Stimulated activated CD8-positive, alpha-beta memory T cell treated with anti-CD3 and anti-CD28 coated beads, Interleukin-4, amount 100 ng/mL, for 1 hour (primary cell): ENCODE results near the gene PKDCC.
"Not testable (repeated sequence)": the region's sequence is repeated elsewhere in the genome, so short reads cannot be mapped to it uniquely, and the experiment has no call there.

Experiments used
- DNase-seq, 2 donors: peaks; one replicate each; pipeline ENCODE4 v3.0.0-alpha.2; 2020; ENCODE audit warnings: low read depth in 2 of 2, low spot score in 1 of 2

Gene PKDCC

GRCh38 chr2:42030200-42030759 is 17.5 kb upstream of the PKDCC start:
- DNase-seq: no peak

DNA sequence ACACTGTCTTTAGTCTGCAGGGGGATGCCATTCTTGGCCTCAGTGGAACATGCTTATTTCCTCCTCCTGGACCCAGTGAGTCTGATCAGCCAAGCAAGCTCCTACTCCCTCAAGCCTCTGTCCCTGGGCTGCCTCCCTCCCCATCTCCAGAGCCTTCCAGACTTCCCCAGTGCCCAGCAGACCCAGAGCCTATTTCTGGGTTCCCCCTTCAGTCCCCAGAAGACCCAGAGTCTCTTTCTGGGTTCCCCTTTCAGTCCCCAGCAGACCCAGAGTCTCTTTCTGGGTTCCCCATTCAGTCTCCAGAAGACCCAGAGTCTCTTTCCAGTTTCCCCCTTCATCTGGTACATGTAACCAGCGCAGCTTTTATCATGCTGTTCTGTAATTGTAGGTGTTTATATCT is 17.0 kb upstream of the PKDCC start:
- no peak for DNase-seq

DNA sequence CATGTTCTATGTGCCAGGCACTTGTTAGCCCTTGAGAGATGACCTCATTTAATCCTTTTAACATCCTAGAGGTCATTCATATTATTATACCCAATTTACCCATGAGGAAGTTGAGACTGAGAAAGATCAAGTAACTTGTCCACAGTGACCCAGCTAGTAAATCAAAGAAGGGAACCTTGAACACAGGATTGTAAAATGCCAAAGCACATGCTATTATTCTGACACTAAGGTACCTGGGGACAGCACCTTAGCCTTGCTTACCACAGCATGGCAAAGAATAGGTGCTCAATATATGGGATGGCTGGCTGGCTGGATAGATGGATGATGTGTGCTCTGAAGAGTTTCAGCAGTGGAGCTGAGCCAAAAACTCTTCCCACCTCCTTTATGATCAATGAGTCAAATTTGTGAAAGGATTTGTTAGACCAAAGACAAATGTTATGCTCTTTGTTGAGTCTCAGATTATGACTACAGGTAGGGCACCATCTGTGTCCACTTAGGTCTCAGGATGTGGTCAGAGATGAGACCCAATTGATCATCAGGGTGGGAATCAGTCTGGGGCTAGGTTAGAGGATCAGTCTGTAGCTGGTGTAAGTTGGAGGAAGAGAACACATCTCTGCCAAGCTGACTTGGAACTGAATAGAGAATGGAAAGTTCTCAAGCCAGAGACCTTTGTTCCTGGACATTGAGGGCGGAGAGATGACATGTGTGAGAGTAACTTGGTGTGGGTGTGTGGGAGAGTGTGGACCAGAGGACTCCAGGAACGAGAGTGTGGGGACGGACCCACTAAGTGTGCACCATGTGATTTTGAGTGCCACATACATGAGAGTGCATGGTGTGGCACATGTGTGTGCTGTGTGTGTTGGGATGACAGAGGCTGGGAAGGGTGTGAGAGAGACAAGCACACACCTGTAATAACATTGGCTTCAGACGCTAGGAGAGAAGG is 16.3 kb upstream of the PKDCC start:
- no peak for DNase-seq

DNA sequence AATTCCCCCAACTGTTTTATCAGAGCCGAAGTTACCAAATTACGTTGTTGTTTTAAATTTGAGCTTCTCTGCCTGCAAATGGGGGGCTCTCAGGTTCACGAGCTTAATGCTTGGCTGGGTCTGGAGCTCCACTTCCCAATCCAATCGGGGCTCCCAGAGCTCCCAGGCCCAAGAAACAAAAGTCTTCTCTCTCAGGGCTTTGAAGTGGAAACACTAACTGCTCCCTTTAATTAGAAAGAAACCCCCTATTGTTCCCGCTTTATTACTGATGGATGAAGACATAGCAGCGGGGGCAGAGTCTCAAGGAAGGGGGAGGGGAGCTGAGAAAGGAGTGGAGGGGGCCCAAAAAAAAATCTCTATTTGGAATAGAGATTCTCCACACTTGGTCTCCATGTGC is 15.6 kb upstream of the PKDCC start:
- DNase-seq: no peak

DNA sequence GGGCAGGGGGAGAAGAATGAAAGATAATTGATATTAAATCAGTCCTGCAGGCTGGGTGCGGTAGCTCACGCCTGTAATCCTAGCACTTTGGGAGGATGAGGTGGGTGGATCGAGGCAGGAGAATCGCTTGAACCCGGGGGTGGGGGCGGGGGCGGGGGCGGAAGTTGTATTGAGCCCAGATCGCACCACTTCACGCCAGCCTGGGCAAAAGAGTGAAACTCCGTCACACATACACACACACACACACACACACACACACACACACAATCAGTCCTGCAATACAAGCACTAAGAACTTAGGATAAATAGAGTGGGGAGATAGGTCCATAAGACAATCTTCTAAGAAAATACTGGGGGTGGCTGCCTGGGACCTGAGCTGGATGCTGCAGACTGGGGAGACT is 15.1 kb upstream of the PKDCC start:
- DNase-seq: no peak

GRCh38 chr2:42034096-42034495 is 13.7 kb upstream of the PKDCC start:
- DNase-seq: not testable (repeated sequence)

DNA sequence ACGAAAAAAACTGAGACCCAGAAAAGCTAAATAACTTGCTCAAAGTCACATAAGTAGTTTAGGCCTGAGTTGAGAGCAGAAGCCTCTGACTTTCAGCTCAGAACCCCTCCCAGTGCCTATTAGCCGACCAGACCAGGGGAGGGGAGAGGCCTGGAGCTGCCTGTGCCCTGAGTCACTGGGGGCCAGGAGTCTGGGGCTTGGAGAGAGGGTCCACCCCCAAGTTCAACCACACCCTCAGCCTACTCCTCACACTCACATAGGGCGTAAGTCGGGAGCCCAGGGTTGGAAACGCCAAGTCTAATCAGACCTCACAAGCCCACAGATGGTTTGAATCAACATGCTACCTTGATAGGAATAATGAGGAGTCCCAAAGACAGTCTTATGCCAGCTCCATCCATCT is 12.6 kb upstream of the PKDCC start:
- DNase-seq: no peak

DNA sequence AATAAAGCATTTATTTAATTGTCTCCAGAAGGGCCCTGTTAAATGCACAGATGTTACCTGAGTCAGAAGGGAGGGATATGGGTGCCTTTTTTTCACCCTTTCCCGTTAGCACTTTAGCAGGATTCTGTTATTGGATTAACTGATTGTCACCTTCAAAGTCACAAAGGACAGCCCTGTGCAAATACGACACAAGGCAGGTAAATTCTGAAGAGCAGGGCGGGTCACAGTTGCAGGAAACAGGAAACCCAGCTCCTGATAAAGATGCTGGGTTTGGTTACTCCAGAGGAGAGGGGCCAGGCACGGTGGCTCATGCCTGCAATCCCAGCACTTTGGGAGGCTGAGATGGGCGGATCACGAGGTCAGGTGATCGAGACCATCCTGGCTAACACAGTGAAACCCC is 11.4 kb upstream of the PKDCC start:
- DNase-seq: no peak

DNA sequence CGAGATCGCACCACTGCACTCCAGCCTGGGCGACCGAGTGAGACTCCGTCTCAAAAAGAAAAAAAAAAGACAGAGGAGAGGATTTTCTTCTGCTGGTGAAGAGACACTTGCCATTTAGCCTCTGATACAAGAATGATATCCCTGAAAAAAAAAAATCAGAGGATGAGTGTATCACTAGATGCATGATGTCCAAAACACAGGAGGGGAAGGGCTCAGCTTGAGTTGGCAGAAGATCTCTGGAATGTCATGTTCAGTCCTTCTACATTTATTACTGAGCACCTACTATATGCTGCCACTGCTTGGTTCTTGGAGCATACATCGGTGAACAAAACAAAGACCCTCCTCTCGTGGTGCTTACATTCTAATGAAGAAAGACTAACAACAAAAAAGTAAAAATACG is 10.9 kb upstream of the PKDCC start:
- no peak for DNase-seq

GRCh38 chr2:42040643-42041278 is 7.1 kb upstream of the PKDCC start:
- DNase-seq: no peak

GRCh38 chr2:42041377-42042127 is 6.3 kb upstream of the PKDCC start:
- no peak for DNase-seq

DNA sequence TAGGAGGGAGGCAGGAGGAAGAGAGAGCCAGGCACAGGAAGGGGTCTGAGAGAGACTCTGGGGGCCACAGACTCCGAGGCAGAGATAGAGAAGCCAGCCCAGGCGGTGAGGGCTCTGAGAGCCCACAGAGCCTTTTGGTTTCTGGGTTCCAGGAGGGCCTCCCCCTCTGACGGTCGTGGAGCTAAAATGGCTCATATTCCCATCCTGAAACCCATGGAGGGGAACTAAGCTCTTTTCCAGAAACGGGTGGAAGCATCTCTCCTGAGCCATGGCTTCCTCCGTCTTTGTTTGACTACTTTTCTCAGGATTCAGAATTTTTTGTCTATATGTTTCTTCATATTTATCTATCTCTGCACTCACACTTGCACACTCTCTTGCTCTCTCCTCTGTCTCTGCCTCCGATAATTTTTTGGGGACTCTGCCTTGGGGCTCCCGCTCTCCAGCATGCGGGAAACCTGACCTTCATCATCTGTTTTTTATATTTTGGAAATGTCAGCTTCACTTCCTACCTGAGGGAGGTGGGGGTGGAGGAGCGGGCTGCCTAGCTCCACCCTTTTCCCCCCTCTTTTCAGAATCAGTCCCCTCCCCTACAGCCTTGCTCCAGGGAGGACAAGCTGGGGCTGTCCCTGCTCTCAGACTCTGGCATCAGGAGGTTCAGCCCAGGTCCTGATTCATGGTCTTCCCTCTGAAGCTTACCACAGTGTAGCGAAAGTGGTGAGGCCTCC is 5.0 kb upstream of the PKDCC start:
- no peak for DNase-seq

- DNase-seq: no peak
Observed at GRCh38 chr2:42043789-42044394, 3.9 kb upstream of the PKDCC start.

DNA sequence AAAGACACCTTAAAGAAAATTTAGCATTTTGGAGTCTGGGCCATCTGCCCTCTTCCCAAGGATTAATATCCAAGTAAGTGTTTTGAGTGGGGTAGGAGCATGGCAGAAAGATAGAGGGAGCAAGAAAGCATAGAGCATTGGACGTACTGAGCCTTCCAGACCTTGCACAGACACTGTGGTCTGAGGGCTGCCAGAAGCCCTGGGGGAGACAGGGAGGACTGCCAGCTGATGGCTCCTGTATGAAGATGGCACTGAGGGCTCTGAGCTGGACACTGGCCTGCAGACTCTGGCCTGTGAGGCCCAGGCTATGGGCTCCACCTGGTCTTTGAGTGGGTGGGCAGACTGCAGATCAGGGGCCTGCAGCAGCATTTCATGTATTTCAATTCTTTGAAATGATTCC is 2.9 kb upstream of the PKDCC start:
- DNase-seq: no peak

DNA sequence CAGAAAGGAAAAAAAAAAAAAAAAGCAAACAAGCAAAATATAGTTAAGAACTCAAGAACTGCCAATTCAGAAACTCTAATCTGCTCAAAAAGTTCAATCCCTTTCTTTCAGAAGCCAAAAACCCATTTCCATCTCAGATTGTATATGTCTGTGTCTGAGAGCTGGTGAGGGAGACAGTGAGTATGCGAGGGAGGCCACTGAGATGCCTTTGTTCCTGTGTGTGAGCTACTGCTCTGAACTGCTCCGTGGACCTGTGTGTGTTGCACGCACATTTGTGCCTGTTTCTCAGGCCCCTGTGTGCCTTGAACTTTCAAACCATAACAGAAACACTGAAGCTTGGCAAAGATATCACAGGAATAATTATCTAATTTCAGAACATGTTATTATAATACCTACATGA is 2.5 kb upstream of the PKDCC start:
- no peak for DNase-seq

GRCh38 chr2:42045848-42046748 is 1.7 kb upstream of the PKDCC start:
- DNase-seq: no peak

- DNase-seq: no peak
Observed at GRCh38 chr2:42046819-42047487, 868 bp upstream of the PKDCC start.

DNA sequence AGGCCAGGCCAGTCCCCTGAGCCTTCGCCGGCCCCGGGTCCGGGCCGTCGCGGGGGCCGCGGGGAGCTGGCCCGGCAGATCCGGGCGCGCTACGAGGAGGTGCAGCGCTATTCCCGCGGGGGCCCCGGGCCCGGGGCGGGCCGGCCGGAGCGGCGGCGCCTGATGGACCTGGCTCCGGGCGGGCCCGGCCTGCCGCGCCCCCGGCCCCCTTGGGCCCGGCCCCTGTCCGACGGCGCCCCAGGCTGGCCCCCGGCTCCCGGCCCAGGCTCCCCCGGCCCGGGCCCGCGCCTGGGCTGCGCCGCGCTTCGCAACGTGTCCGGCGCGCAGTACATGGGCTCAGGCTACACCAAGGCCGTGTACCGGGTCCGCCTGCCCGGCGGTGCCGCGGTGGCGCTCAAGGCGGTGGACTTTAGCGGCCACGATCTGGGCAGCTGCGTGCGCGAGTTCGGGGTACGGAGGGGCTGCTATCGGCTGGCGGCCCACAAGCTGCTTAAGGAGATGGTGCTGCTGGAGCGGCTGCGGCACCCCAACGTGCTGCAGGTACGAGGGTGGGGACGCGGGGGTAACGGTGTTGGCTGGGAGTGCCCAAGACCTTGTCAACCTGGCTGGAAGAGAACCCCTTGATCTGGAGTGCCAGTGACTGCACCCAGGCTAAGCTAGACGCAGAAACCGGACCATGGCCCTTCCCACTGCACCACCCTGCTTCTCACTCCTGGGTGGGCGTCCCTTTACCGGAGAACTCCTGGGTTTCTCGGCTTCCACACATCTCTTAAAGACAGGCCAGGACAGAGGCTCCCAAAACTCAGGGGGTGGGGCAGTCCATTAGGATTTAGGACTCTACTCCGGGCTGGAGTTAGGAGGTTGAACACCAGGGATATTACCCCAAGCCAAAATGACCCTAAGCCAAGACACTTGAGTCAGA is 739 bp downstream of the PKDCC start:
- no peak for DNase-seq
